ENCODE results near the gene TMEM175.
"Not testable (repeated sequence)": the region's sequence is repeated elsewhere in the genome, so short reads cannot be mapped to it uniquely, and the experiment has no call there.

TMEM175 gene

GRCh38 chr4:973431-974397 is 41.5 kb downstream of the TMEM175 start, which contains the start of gene DGKQ:
DGKQ (minus strand) TSS chr4:973569; CDS start chr4:973482, 87 bp downstream.
- peak; percentile 83 for DNase-seq

DNA sequence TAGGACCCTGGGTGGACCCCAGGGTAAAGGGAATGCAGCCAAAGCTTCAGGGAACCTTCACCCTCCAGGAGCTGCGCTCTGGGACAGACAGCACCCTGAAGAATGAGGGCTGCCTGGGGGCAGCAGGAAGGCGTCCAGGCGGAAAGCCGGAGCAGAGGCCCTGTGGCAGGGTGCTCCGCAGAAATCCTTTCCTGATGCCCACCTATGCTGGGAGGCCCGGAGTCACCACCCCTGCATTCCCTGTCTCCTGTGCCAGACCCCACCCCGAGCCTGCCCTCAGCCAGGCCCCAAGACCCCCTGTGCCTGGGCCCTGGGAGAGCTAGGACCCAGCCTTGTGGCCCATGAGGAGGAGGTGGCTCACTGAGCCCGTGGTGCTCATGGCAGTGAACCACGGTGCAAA is 42.4 kb downstream of the TMEM175 start:
- no peak for DNase-seq

DNA sequence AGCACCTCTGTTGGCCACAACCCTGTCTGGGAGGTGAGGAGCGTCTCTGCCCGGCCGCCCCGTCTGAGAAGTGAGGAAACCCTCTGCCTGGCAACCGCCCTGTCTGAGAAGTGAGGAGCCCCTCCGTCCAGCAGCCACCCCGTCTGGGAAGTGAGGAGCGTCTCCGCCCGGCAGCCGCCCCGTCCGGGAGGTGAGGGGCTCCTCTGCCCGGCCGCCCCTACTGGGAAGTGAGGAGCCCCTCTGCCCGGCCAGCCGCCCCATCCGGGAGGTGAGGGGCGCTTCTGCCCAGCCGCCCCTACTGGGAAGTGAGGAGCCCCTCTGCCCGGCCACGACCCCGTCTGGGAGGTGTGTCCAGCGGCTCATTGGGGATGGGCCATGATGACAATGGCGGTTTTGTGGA is 43.8 kb downstream of the TMEM175 start:
- not testable (repeated sequence) for DNase-seq

- DNase-seq, result peak; percentile 58
These were observed 46.9 kb downstream of the TMEM175 start for GRCh38 chr4:978957-979701.

DNA sequence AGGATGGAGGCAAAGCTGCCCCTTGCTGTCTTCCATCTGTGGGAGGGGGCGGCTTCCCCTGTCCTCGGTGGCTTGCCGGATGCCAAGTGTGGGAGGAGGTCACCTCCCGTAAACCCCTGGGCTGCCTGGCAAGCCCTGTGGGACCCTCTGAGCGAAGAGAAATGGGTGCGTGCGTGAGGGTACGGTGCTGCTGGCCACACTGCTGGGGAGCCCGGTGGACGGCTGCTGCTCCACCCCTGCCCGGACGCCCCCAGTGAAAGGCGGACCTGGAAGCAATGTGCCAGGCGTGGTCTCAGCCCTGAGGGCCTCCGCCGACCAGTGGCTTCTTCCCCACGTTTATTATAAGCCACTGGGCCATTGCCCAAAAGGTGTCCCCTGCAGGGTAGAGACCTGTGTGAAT is 50.0 kb downstream of the TMEM175 start:
- DNase-seq, result no peak

GRCh38 chr4:982814-983213 is 50.6 kb downstream of the TMEM175 start:
- DNase-seq, result no peak

DNA sequence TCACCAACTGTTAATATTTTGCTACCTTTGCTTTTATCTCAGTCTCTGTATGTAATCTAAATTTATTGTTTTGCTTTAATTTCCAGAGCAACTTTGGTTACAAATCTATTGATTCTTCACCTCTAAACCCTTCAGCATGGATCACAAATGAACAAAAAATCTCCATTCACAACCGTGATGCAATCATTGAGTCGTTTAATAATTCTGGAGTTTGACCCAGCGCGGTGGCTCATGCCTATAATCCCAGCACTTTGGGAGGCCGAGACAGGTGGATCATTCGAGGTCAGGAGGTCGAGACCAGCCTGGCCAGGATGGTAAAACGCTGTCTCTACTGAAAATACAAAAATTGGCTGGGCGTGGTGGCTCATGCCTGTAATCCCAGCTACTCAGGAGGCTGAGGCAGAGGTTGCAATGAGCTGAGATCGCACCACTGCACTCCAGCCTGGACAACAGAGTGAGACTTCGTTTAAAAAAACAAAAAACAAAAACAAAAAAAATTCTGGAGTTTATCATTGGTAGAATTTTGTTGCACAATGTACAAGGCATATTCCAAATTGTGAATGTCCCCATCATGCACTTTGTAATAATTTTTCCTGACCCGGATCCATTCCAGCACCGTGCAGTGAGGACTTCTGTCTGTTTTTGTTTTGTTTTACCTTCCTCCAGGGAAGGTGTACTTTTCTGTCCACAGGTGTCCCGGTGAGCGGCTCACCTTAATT is 52.2 kb downstream of the TMEM175 start:
- DNase-seq, result no peak

DNA sequence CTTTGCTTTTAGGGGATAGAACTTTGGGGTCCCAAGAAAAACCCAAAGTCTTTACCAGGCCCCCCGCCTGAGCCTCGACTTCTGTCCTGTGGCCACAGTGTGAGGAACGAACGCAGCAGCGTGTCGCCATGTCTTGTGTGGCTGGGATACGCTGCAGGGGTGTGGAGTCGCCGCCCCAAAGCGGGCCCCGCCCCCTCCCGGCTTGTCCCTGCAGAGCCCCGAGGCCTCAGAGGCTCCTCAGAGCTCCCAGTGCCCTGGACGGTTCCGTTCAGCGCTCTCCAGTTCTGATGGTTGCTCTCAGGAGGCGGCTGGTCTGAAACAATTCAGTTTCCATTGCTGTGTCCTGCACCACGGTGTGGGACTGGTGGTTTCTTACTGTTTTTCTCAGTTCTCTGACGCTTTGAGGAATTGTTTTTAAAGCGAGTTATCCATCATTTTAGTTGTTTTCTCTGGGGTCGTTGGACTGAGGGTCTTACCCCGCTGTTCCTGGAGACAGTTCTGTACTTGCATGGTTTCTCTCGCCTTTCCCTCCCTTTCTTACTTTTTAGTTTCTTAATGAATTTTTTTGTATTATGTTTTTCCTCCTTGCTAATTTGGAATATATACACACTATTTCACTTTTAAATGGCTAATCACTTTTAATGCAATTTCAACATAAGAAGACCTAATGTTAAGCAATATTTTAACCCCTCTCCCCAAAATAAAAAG is 53.0 kb downstream of the TMEM175 start:
- DNase-seq, result no peak

GRCh38 chr4:986428-986878 is 54.2 kb downstream of the TMEM175 start:
- DNase-seq, result no peak

DNA sequence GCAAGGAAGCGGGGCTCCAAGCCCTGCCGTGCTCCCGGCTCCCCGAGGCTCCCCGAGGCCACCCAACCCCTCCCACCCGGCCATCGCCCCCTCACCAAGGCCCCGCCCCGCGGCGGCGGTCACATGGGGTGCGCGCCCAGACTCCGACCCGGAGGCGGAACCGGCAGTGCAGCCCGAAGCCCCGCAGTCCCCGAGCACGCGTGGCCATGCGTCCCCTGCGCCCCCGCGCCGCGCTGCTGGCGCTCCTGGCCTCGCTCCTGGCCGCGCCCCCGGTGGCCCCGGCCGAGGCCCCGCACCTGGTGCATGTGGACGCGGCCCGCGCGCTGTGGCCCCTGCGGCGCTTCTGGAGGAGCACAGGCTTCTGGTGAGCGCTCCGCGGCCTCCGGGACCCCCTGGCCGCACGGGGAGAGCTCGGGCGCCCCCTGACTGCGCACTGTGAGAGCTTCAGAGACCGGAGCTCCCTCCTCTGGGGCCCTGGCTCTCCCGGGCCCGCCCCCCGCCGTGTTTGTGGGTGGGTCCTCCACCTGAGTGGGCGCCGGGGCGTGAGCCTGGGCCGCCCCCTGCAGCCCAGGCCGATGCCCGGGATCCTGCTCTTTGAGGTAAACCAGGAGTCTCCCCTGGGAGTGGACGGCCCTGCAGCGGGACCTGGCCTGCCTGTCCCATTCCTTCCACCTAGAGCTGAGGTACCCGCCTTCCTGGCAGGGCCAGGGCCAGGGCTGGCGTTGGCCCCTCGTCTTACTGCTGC is 54.8 kb downstream of the TMEM175 start, which contains the start of gene IDUA:
Gene IDUA (plus strand): TSS at position 166 of the 745 bp plus-strand sequence. CDS start 41 bp downstream, at position 207.
- DNase-seq, result peak; percentile 62

DNA sequence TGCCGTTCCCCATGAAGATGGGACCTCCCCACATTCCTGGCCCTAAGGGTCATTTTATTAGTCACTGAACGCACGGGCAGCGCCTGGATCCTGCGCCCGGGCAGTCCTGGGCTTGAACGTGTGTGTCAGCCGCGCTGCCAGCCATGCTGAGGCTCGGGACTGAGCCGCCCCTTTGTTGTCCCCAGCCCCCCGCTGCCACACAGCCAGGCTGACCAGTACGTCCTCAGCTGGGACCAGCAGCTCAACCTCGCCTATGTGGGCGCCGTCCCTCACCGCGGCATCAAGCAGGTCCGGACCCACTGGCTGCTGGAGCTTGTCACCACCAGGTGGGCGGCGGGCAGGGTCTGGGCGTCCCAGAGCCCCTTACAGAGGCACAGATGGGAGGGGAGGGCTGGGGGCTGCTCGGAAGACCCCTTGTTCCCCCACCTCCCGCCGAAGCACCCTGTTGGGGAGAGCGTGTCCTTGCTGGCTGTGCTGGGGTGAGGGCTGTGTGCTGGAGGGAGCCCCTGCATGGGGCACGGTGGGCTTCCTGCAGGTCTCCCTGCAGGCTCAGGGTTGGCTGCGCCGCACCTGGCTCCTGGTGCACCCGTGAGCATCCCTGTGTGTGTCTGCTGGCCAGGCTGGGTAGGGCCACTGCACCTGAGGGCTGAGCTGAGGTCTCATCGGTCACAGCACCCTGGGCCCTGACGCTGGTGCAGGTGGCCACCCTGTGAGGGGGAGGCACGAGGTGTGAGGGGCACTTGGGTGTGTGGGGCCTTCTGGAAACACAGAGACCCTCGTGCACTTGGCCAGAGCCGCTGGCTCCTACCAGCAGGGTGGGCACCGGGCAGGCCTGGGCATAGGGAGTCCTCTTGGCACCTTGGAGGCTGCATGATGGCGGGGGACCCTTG is 55.6 kb downstream of the TMEM175 start:
- no peak for DNase-seq

DNA sequence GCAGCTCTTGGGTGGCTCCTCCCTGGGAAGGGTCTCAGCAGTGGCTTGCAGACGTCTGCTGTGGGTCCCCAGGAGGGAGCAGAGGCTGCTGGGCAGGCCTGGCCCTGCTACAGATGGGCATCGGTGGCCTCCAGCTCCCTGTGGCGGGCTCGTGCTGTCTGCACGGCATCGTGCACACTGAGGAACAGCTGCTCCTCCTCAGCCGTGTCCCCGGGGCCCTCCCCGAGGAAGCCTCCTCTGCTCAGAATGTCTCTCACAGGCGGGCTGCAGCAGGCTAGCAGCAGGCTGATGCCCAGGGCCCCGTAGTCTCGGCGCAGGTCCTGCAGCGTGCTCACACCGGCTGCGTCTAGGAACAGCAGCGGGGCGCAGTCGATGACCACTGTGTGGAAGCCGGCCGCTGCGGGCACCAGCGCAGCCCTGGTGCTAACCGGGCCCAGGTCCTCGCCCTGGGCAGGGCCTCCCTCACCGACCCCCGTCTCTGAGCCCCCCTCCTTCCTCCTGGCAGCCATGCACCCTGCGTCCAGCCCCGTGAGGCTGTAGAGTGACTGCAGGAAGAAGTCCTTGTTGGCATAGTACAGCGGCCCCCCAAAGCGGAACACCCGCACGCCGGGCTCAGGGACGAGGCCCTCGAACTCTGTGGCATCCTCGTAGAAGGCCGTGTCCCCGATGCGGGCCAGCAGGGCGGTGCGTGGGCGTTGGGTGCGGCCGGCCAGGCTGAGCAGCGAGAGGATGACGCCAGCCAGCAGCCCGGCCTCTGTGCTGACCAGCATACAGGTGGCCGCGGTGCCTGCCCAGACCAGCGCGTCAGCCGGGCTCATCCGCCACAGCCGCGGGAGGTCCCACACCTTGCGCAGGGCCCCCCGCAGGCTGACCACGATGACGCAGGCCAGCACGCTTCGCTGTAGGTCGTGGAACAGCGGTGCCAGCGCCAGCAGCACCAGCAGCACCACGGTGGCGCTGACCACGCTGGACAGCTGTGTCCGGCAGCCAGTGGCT is 56.8 kb downstream of the TMEM175 start:
- DNase-seq, result no peak

DNA sequence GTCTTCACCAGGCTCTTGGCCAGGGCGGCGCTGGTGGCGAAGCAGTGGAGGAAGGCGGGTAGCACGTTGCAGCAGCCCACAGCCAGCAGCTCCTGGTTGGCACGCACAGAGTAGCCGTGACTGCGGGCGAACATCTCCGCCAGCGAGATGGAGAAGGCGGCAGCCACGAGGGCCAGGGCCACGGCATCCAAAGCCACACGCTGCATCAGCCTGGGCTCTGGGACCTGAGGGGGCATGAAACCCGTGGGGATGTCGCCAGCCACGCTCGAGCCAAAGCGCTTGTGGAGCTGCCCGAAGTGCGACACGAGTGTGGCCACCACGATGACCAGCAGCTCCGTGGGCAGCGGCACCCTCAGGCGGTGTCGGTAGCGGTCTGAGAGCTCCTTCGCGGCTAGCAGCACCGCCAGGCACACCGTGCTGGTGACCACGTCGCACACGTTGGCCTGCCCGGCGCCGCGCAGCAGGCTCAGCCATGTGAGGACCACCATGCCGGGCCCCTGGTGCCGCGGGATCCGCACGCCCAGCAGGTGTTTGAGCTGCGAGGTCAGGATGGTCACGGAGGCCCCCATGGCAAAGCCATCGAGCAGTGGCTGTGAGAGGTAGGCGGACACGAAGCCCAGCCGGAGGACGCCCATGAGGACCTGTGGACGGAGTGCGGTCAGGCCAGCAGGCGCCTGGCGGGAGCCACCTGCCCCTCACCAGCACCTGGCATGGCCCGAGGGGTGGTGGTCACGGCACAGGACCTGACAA is 57.6 kb downstream of the TMEM175 start:
- no peak for DNase-seq

GRCh38 chr4:990746-991367 is 58.6 kb downstream of the TMEM175 start:
- DNase-seq, result no peak

DNA sequence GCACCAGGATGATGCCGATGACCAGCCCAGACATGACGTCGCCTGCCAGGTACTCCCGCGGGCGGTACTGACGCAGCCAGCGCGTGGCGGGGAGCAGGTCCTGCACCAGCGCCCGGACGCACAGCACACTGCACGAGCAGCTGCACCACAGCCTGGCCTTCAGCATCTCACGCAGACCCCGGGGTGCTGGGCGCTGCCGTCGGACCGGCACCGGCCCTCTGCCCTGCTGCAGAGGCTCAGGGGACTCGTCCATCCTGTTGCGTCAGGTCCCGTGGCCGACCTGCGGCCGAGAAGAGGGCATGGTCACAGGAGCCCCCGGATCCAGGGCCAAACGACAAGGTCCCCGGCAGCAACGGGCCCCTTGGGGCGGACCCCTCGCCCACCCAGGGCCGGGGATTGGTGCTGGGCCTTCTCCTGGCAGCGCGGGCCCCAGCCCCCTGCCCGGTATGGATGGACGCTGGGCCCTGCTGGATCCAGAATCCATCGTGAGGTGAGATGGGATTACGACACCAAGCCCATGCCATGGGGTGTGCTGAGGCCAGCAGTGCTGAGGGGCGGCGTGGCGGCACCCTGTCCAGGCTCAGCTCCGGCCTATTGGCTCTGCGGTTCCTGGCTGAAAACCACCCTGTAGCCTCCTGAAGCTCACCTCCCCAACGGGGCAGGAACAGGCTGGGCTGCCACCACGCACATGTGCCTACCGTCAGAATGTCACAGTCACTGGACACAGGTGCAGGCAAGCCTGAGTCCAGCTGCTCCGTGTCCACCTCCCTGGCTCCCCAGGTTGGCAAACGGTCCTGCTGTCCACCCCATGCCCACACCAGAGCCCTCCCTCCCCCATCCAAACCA is 59.4 kb downstream of the TMEM175 start:
- DNase-seq, result no peak

DNA sequence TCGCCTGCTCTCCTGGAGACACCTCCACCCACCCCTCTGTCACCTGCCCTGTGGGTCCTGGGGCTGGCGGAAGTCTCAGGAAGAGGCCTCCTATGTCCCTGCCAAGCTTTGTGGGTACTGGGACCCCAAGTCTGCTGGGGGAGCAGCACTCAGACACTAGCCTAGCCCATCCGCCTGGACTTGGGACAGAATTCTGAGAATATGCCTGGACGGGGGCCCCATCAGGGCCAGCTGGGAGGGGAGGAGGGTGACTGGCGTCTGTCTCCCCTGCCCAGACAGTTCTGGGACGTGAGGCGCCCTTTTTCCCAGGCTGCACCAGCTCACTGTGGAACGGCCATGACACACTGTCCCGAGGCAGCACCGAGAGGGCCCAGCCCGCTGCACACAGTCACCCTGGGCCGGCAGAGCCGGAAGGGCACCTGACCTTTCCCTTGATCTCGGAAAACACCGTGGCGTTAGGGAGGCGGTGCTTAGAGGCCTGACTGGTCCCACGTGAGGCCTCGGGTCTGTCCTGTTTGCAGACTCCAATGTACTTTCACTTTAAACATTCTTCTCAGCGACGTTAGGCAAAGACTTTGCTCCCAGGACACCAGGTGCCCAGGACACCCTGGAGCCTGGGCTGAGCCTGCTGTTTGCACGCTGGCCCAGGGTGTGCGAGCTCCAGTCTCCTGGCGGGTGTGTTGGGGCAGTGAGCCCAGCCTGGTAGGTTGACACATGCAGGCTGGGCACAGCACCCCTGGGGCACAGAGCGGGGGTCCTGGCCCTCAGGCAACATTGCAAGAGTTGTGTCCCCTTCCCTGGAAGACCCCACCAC is 60.2 kb downstream of the TMEM175 start:
- no peak for DNase-seq
